GM23248 (cell line): ENCODE measurements around the gene MYADML2.

Experiments used
- EZH2 ChIP-seq: fragments of 200-600 bp; sonication (generic); IDR thresholded peaks from 2 replicates; pipeline ENCODE4 v1.6.1; 2018; ENCODE audit warnings: antibody characterized with exemption, mild to moderate bottlenecking; ENCODE audit not compliant: insufficient read depth, poor library complexity, severe bottlenecking
- EZH2phosphoT487 ChIP-seq: fragments of 200-600 bp; sonication (generic); IDR thresholded peaks from 2 replicates; pipeline ENCODE4 v1.6.1; 2018; ENCODE audit warnings: antibody characterized with exemption, moderate library complexity, mild to moderate bottlenecking, low read depth; ENCODE audit not compliant: insufficient read depth

DNA sequence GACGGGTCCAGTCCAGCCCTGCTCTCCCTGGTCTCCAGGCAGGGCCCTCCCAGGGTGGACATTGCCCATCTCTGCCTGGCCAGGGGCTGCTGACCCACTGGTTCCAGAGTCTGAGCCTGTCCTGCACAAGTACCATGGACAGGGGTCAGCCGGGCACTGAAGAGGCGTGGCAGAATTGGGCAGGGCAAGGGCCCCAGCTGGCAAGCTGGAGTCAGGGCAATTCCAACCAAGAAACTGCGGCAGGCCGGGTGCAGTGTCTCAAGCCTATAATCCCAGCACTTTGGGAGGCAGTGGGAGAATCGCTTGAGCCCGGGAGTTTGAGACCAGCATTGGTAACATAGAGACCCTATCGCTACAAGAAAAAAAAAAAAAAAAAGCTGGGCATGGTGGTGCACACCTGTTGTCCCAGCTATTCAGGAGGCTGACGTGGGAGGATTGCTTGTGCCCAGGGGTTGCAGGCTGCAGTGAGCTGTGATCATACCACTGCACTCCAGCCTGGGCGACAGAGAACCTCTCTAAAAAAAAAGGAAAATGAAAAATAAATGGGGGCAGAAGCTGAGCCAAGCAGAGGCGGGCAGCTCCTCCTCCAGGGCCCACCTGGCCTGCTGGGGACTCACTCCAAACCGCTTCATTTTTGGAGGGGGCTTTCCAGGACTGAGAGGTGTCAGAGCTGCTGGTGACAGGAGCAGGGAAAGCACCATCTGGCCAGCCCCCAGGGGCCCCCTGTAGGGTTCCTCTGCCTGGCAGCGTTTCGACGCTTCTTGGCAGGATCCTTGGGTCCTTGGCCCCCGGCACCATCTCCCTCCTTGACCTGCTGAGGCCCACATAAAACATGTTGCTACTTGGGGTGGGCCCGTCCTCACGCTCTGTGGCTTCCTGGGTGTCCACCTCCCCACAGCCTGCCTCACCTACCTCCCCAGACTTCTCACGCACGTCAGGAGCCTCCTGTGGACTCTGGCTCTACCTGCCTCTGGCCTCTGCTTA lies 16.6 kb downstream of the MYADML2 start:
- TF ChIP-seq EZH2 (no peak), EZH2phosphoT487 (no peak)
